Keratinocyte (primary cell): Measurements from ENCODE around the gene CTAGE1. TPM values are rescaled to one million over a fixed set of nuclear protein-coding genes. Genes with fewer than 3 reads are reported as not detected.

ENCODE experiments used
- DNase-seq: peaks from one replicate; pipeline ENCODE4 v3.0.0-alpha.2; 2011; ENCODE audit warnings: low read depth, missing footprints, low spot score
- FAIRE-seq: peaks from 2 replicates; lab custom pipeline; 2011; peaks lifted over from hg19 to GRCh38; lab: Jason Lieb, UNC
- H2AFZ ChIP-seq: 2 replicates; pipeline ENCODE4 v1.6.0; 2012; ENCODE audit warnings: low read length, control low read depth, inconsistent platforms; ENCODE audit not compliant: control insufficient read depth
- H3K27ac ChIP-seq: 2 replicates; pipeline ENCODE4 v1.5.1; 2011; ENCODE audit warnings: low read length; ENCODE audit not compliant: control insufficient read depth, insufficient read depth
- H3K27me3 ChIP-seq: 3 replicates; pipeline ENCODE4 v1.6.0; 2011; ENCODE audit warnings: low read length; ENCODE audit not compliant: control insufficient read depth, insufficient read depth; ENCODE audit errors: extremely low read depth
- H3K36me3 ChIP-seq, 2 experiments: 2 replicates in 1 of 2; 3 replicates in 1 of 2; pipeline ENCODE4 v1.5.1; 2011; ENCODE audit warnings: low read length in 2 of 2, mild to moderate bottlenecking in 1 of 2; ENCODE audit not compliant: control insufficient read depth in 2 of 2, insufficient read depth in 2 of 2; ENCODE audit errors: extremely low read depth in 1 of 2
- H3K4me1 ChIP-seq: 3 replicates; pipeline ENCODE4 v1.5.1; 2011; ENCODE audit warnings: low read length; ENCODE audit not compliant: control insufficient read depth, insufficient read depth; ENCODE audit errors: extremely low read depth
- H3K4me2 ChIP-seq: 3 replicates; pipeline ENCODE4 v1.6.0; 2011; ENCODE audit warnings: low read depth, low read length; ENCODE audit not compliant: control insufficient read depth, insufficient read depth; ENCODE audit errors: extremely low read depth
- H3K4me3 ChIP-seq, 3 experiments: fragments of 200-600 bp in 1 of 3; sonication (generic) in 1 of 3; 2 replicates in 2 of 3; 3 replicates in 1 of 3; pipeline ENCODE4 v1.5.1; 2011 to 2016; ENCODE audit warnings: low read length in 3 of 3, mild to moderate bottlenecking in 3 of 3, control low read depth in 2 of 3, inconsistent platforms in 1 of 3, low read depth in 1 of 3, mixed read lengths in 1 of 3, mixed run types in 1 of 3, moderate library complexity in 1 of 3; ENCODE audit not compliant: control insufficient read depth in 2 of 3, insufficient read depth in 2 of 3; ENCODE audit errors: extremely low read depth in 1 of 3
- H3K79me2 ChIP-seq: 2 replicates; pipeline ENCODE4 v1.6.0; 2012; ENCODE audit warnings: low read length; ENCODE audit not compliant: control insufficient read depth, insufficient read depth
- H3K9ac ChIP-seq: 3 replicates; pipeline ENCODE4 v1.6.0; 2011; ENCODE audit warnings: low read length; ENCODE audit not compliant: control insufficient read depth, insufficient read depth; ENCODE audit errors: extremely low read depth
- H3K9me1 ChIP-seq: 3 replicates; pipeline ENCODE4 v1.6.0; 2011; ENCODE audit warnings: low read length; ENCODE audit not compliant: control insufficient read depth, insufficient read depth; ENCODE audit errors: extremely low read depth
- H3K9me3 ChIP-seq: 2 replicates; pipeline ENCODE4 v1.5.1; 2012; ENCODE audit warnings: low read depth, low read length; ENCODE audit not compliant: control insufficient read depth
- H4K20me1 ChIP-seq: 3 replicates; pipeline ENCODE4 v1.6.0; 2011; ENCODE audit warnings: low read length; ENCODE audit not compliant: control insufficient read depth, insufficient read depth; ENCODE audit errors: extremely low read depth
- CTCF ChIP-seq, 3 experiments: IDR thresholded peaks in 1 of 3; conservative IDR thresholded peaks in 1 of 3; optimal IDR thresholded peaks in 1 of 3; 2 replicates in 2 of 3; 3 replicates in 1 of 3; pipeline versions ENCODE3 to v1.5.1; 2011; ENCODE audit warnings: low read length in 3 of 3, mild to moderate bottlenecking in 3 of 3, moderate library complexity in 2 of 3, control low read depth in 1 of 3, inconsistent platforms in 1 of 3; ENCODE audit not compliant: insufficient read depth in 2 of 3; ENCODE audit errors: extremely low read depth in 1 of 3
- EZH2 ChIP-seq: IDR thresholded peaks from one replicate; pipeline ENCODE4 v1.6.1; 2012; ENCODE audit warnings: inconsistent platforms, mild to moderate bottlenecking, low read length, moderate library complexity
- dilution Hi-C: fragments of 300-500 bp; cut with MboI; formaldehyde crosslinking; loops from one replicate; pipeline ENCODE4 v1.7.0; 2020; ENCODE audit warnings: low sequenced_read_pairs; ENCODE audit not compliant: extremely low pct_ligation_motif_present
- polyA plus RNA-seq, 5 experiments: library from polyadenylated mRNA; depleted of rRNA in 3 of 5; stranded (reverse) in 3 of 5; stranded (forward) in 1 of 5; unstranded in 1 of 5; fragments of >200 nt; gene quantifications; 1 replicate in 1 of 5; 2 replicates in 3 of 5; 3 replicates in 1 of 5; pipeline versions ENCODE4 v1.2.1 to v1.2.3, GENCODE V29; 2011 to 2012; ENCODE audit warnings: missing spikeins in 2 of 5, low read depth in 1 of 5, low replicate concordance in 1 of 5

The CTAGE1 gene
- polyA plus RNA-seq, 1 donor (not counting 4 experiments of a cell fraction or from before 2014, with no cell fraction given): not detected

- no peaks in the 10 kb centered on the region for H3K9me3 ChIP-seq
- H3K4me2 ChIP-seq: no peak overlapping the region
- H2AFZ ChIP-seq: no peak overlapping the region
- DNase-seq (no peak), FAIRE-seq (no peak)
- dilution Hi-C loops: no loop called here
- H3K4me3 ChIP-seq: no peak overlapping the region
- H3K9ac ChIP-seq: no peak overlapping the region
- H3K79me2 ChIP-seq: no peaks in the 10 kb centered on the region
- TF ChIP-seq EZH2: no peak
- TF ChIP-seq CTCF (optimal IDR thresholded peaks at IDR 0.05 in 1 of 3, IDR thresholded peaks at IDR 0.05 in 1 of 3, conservative IDR thresholded peaks at IDR 0.05 in 1 of 3; ENCODE audit: extremely low read depth in 1 of 3, insufficient read depth in 2 of 3, low read length in 3 of 3): no peak
- no peaks in the 10 kb centered on the region for H3K4me1 ChIP-seq
- no peak overlapping the region for H3K27ac ChIP-seq
- no peaks in the 10 kb centered on the region for H3K9me1 ChIP-seq
- no peaks in the 10 kb centered on the region for H3K36me3 ChIP-seq
- no peaks in the 10 kb centered on the region for H3K27me3 ChIP-seq
- no peaks in the 10 kb centered on the region for H4K20me1 ChIP-seq
Observed at GRCh38 chr18:22455425-22456115, 37.9 kb upstream of the CTAGE1 start.

- TF ChIP-seq EZH2: no peak
- TF ChIP-seq CTCF (optimal IDR thresholded peaks at IDR 0.05 in 1 of 3, IDR thresholded peaks at IDR 0.05 in 1 of 3, conservative IDR thresholded peaks at IDR 0.05 in 1 of 3; ENCODE audit: extremely low read depth in 1 of 3, insufficient read depth in 2 of 3, low read length in 3 of 3): no peak
- no peak overlapping the region for H3K4me3 ChIP-seq
- H3K27me3 ChIP-seq: no peaks in the 10 kb centered on the region
- peaks cover 8% of the 10 kb centered on the region for H3K9me3 ChIP-seq
- H3K27ac ChIP-seq: no peak overlapping the region
- no peaks in the 10 kb centered on the region for H4K20me1 ChIP-seq
- H3K9me1 ChIP-seq: no peaks in the 10 kb centered on the region
- H3K4me1 ChIP-seq: no peaks in the 10 kb centered on the region
- no peak overlapping the region for H2AFZ ChIP-seq
- no peaks in the 10 kb centered on the region for H3K36me3 ChIP-seq
- dilution Hi-C loops: no loop called here
- H3K4me2 ChIP-seq: no peak overlapping the region
- no peak overlapping the region for H3K9ac ChIP-seq
- DNase-seq (no peak), FAIRE-seq (no peak)
- no peaks in the 10 kb centered on the region for H3K79me2 ChIP-seq
Observed at GRCh38 chr18:22453315-22453714, 35.6 kb upstream of the CTAGE1 start.
